NCI-H2107 (cell line): ENCODE results near the gene IL10RA.

Source experiments
- DNase-seq: peaks from one replicate; lab custom pipeline; 2025; lab: John Stamatoyannopoulos, UW

IL10RA gene

GRCh38 chr11:117992620-117993019 is 6.4 kb downstream of the IL10RA start:
- DNase-seq: no peak

- no peak for DNase-seq
These were observed 8.0 kb downstream of the IL10RA start for GRCh38 chr11:117993988-117994745.

DNA sequence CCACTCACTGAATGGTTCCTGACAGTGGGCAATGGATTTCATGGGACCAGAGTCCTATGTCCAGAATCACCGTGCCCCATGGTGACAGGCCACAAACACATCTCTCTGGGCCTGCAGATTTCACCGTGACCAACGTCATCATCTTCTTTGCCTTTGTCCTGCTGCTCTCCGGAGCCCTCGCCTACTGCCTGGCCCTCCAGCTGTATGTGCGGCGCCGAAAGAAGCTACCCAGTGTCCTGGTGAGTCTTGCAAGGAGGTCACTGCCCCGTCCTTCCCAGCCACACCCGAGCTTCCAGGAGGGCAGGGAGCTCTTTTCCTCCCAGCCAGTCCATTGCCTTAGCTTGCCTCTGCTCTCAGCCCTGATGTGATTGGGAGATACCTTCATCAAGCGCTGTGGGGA is 9.3 kb downstream of the IL10RA start:
- no peak for DNase-seq

DNA sequence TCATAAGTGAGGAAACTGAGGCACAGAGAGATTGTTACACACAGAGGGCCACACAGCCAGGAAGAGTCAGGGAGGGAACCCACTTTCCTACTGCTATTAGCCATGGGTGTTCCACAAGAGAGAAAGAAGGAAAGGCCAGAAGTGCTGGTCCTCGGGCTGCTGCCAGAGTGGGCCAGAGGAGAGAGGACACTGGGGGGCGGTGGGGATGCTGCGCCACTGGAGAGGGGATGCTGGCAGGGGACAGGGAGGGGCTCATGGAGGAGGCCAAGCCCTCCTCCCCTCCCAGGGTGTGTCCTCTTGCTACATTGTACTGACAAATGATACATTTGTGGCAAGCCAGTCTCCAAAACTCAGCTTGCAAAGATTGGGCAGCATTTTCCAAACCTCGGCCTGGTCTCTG is 9.9 kb downstream of the IL10RA start:
- no peak for DNase-seq

DNA sequence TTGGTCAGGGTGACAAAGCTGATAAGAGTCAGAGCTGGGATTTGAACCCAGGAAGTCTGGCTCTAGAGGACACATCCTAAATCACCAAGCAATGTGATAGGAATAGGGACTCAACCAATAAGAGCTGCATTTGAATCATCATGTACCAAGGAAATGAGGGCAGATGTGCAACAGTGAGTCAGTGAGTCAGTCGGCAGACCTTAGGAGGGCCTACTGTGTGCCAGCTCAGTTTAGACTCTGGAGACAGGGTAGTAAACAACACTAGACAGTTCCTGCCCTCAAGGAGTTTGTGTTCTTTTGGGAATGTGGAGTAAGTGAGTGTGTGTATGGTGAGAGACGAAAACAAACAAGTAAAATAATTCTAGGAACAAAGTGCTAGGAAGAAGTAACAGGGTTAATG is 11.2 kb downstream of the IL10RA start:
- no peak for DNase-seq

GRCh38 chr11:117997823-117998579 is 11.8 kb downstream of the IL10RA start:
- DNase-seq: no peak

DNA sequence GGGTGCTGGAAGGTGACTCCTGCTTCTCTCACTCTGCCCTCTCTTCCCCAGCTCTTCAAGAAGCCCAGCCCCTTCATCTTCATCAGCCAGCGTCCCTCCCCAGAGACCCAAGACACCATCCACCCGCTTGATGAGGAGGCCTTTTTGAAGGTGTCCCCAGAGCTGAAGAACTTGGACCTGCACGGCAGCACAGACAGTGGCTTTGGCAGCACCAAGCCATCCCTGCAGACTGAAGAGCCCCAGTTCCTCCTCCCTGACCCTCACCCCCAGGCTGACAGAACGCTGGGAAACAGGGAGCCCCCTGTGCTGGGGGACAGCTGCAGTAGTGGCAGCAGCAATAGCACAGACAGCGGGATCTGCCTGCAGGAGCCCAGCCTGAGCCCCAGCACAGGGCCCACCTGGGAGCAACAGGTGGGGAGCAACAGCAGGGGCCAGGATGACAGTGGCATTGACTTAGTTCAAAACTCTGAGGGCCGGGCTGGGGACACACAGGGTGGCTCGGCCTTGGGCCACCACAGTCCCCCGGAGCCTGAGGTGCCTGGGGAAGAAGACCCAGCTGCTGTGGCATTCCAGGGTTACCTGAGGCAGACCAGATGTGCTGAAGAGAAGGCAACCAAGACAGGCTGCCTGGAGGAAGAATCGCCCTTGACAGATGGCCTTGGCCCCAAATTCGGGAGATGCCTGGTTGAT is 12.6 kb downstream of the IL10RA start:
- no peak for DNase-seq

DNA sequence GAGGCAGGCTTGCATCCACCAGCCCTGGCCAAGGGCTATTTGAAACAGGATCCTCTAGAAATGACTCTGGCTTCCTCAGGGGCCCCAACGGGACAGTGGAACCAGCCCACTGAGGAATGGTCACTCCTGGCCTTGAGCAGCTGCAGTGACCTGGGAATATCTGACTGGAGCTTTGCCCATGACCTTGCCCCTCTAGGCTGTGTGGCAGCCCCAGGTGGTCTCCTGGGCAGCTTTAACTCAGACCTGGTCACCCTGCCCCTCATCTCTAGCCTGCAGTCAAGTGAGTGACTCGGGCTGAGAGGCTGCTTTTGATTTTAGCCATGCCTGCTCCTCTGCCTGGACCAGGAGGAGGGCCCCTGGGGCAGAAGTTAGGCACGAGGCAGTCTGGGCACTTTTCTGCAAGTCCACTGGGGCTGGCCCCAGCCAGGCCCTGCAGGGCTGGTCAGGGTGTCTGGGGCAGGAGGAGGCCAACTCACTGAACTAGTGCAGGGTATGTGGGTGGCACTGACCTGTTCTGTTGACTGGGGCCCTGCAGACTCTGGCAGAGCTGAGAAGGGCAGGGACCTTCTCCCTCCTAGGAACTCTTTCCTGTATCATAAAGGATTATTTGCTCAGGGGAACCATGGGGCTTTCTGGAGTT is 13.3 kb downstream of the IL10RA start:
- DNase-seq: no peak

- no peak for DNase-seq
These were observed 14.1 kb downstream of the IL10RA start for GRCh38 chr11:118000067-118000849.

- DNase-seq: no peak
These were observed 14.6 kb downstream of the IL10RA start for GRCh38 chr11:118000850-118001228.

DNA sequence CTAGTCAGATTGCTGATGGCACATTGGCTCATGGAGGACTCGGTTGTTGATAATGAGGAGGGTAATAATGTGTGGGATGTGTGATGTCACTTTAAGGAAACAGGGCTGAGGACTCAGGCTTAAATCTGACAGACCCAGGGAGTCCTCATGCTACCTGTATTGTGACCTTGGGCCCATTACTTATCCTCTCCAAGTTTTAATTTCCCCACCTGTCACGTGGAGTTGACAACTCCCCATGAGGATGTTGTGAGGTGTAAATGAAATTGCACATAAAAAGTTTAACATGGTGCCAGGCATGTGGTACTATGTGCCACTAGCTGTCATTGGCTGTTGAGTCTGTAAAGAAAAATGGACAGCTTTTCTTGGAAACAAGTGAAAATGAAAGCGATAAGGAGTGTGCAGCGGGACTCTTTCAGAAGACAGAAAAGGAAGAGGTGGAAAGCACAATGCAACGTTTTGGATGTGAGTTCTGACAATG is 15.3 kb downstream of the IL10RA start:
- DNase-seq: no peak

DNA sequence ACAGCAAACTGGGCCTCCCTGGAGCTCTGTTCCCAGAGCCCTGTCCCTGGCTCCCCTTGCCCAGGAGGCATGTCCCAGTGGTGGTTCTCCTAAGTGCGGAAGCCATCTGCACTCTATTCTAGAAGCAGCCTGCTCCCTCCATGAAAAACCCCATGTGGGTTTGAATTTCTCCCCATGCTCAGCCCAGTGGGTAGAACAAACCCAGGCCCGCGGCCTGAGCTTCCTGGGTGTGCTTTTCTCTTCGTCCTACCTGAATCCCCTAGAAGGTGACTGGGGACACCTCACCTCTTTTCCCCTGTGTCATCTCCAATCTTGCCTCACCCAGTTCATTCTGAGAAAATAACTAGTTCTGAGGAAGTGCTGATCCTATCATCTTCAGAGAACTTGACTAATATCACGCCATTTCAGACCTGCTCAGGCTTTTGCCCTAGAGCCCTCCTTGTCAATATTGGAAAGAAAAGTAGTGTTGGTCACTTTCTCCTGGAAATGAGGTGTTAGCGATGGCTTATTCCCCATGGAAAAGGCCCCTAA is 15.9 kb downstream of the IL10RA start:
- DNase-seq: no peak

DNA sequence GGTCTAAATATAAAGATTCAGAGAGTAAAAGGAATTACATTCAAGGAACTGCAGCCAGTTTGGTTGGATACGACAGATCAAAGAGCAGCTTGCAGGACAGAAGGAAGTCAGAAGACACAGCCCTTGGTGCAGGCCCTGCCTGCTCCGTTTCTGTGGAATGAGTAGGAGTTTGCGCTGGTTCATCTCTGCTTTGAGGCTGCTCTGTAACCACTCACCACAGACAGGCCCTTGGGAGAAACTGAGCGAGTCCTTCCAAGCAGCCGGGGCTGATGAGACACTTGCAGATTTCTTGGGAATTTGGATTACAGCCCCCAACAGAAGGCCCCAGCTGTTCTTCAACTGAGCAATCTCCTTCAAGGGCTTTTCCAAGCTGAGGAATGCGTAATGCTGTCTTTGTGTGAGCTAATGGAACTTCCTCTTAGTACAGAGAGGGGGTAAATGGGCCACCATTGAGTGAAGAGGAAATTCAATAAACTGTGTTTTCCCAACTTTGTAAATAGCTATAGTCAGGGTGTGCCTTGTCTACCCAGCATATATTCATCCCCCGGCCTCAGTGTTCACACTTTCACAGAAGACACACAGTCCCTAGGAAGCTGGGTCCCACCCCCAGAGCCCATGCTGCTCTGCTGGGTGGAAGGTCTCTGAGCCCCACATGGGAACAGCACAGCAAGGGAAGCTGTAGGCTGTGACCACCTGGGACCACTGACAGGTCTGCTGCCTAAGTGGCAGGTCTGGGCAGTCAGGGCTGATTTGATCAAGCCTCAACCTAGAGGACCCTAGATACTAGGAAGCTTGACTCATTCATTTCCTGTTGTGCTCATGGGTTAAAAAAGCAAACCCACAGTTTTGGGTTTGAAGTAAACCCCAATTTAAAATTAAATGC is 16.6 kb downstream of the IL10RA start:
- DNase-seq: no peak

GRCh38 chr11:118003456-118003855 is 17.3 kb downstream of the IL10RA start:
- DNase-seq: no peak

DNA sequence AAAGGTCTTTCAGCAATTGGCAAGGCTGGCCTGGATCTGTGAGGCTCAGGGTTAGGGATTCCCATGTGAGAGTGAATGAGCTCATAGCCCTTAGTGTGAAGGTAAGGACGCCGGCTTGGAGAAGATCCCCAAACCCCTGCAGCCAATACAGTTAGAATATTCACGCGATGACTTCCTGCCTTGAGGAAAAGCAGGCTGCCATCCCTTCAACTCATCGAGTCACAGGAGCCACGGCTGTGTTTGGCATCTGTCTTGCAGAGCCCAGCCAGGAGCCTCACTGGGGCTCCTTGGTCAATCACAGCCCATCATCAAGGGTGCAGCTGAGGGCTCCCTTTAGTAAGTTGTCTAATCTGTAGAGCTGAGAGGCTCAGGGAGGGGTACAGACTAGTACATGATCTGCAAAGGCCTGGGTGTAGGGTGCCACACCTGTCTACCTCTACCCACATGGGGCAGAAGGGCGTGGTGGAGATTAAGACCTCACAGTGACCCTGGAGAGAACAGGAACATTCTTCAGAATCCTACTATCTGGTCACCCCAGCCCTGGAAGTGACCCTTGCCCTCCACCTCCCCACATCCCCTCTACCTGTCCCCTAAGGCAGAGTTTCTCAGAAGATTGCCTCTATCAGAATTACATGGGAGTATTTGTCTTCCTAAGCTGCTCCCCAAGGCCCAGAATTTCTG is 18.5 kb downstream of the IL10RA start:
- no peak for DNase-seq

GRCh38 chr11:118005224-118006152 is 19.3 kb downstream of the IL10RA start:
- DNase-seq: no peak

- no peak for DNase-seq
These were observed 19.9 kb downstream of the IL10RA start for GRCh38 chr11:118006153-118006534.

- DNase-seq: no peak
These were observed 20.8 kb downstream of the IL10RA start for GRCh38 chr11:118007040-118007439.
